GM21515 (cell line): Measurements from ENCODE around the gene HIVEP2.

Source experiments
- ATAC-seq: cut with Tn5 transposase; IDR thresholded peaks from one replicate; pipeline ENCODE4 v1.9.1; 2021; ENCODE audit not compliant: unreplicated experiment

Gene HIVEP2

GRCh38 chr6:142796571-142796970, 148.4 kb downstream of the HIVEP2 start:
- ATAC-seq = no peak

- ATAC-seq = no peak
Observed at GRCh38 chr6:142796024-142796423, 149.0 kb downstream of the HIVEP2 start.

DNA sequence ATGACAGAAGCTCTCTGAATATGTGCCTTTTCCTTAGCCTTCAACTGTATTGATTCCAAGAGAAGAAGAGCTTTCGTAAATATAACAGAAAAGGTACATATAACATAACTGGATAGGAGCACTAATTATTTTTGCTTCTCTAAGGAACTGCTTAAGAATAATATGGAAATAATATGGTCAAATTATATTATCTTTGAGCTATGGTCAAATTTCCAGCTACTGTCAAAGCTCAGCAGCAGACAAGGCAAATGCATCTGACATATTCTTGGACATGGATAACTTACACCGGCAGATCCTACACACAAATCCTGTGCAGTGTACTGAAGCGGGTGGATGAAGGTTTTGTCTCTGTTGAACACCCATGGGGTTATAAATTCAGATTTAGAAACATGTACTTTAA, 150.6 kb downstream of the HIVEP2 start:
- no peak for ATAC-seq

DNA sequence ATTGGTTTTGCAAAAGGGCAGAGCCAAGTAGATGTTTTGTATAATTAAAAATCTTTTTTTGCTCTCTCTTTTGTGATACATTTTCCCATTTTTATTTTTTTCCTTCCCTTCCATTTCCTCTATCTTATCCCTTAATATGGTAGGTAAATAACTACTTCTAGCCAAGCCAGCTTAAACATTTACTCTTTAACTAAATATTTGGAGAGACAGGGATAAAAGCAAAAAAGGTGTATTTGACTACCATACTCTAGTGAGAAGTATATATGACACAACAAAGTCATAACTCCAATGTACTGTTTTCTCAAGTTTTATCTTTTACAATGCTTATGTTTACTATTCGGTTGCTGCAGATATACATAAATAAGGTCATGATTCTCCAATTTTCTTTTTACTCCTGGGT, 154.7 kb downstream of the HIVEP2 start:
- ATAC-seq = no peak

DNA sequence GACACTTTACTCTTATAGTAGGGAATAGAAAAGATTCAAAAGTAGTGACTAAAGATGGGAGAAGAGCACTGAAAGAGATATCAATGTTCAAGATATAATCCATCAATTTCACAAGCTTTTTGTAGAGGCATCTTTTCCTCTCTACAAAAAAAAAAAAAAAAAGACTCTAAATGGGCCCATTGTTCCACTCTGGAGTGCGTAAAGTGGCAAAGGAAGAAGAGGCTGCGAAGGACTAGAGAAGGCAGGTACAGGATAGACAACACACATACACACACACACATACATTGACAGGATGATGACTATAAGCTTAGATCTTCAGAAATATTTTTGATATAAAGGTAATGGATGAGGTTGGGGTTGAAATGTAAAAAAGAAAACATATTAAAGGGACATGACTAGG, 157.6 kb downstream of the HIVEP2 start:
- no peak for ATAC-seq

DNA sequence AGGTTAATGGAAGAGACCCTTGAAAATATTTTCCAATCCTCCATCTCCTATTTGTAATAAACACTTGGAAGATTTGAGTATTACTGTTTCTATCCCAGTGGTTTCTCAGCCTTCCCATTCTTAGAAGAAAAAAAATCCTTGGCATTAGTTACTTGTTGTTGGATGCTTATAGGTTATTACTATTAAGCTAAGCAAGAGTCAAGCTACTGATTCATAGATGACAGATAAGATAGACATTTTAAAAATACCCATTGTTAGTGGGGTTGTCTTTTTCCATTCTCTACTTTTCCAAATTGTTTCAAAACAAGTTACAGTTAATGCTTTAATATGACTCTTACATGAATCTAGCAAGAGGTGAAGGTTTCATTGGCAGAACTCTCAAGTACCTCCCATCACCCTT, 158.5 kb downstream of the HIVEP2 start:
- ATAC-seq = no peak

DNA sequence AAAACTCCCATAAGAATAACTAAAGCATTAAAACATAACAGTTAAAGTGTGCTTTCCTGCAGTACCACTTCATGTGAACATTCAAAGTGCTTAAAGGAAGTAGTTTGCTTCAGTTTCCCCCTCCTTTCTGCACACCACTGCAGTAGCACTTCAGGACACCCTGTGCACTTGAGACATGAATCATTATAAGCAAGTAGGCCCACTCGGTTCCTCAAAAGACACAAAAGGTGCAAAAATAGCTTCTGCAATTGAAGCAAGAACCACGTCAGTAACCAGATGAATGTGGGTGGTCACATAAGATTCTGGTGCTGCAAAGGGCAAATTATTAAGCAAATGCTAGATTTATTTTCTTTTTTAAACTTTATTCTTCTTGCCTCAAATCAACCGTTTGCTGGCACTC, 160.6 kb downstream of the HIVEP2 start:
- peak; percentile 99 for ATAC-seq

DNA sequence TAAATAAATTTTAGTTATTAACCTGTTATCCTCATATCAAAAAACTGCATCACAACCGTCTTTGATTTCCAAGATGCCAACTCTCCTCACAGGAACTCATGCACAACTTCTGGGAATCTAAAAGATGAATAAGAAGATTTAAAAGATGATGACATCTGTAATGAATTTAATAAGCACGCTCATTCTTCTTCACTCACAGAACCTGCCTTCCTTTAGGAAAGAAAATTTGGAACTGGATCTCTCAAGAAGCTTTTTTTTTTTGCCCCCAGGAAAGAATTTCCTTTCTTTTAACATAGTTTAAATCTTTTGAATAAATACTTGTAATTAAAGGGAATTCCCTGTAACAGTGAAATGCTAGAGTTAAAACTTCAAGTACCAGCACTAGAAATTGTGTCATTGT, 161.5 kb downstream of the HIVEP2 start:
- ATAC-seq = no peak

DNA sequence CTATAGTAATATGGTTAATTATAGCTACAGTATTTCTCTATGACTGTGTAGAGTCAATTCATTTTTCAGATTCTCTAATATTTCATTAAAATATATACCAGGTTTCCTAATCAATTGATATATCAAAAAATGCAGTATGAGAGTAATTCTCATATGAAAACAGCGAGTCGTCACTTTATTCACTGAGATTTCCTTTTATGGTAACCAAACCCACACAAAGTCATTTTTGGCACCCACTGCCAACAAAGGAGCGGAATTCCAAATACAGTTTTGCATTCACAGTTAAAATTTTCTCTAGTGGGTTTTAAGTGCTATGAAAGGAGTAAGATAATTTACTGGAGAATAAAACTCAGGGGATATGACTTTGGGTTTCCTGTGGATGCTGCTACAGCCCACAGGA, 163.8 kb downstream of the HIVEP2 start:
- no peak for ATAC-seq

DNA sequence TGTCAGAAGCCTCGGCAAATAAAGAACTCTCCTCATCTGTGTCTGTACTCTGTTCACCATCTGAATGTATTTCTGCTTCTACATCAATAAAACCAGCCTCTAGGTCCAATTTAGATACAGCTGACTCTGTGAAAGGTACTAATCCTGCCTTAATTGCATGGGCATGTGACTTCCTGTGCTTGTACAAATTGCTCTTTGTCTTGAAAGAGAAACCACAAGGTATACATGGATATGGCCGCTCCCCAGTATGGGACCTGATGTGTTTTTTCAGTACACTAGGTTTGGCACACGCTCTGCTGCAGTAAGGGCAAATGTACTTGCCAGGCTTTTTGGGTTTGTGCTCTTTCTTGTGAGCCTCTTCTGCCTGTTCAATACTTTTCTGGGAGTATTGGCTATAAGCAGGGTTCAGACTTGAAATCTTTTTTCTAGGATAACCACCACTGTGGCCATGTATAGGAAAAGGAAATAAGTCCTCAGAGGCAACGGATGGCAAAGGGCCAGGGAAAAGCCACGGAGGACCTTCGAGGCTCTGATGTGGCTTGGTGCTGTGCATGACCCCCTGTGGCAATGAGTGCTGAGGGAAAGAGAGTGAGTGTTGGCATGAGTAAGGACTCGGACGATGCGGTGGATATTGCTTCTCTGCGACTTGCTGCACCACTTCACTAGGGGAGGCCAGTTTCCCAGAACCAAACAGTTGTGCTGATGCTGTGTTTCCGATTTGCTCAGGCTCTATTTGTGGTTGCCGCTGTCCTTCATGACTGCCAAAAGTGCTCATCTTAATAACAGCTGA, 170.9 kb downstream of the HIVEP2 start:
- ATAC-seq = no peak

- ATAC-seq = no peak
Observed at GRCh38 chr6:142773324-142773723, 171.7 kb downstream of the HIVEP2 start.

DNA sequence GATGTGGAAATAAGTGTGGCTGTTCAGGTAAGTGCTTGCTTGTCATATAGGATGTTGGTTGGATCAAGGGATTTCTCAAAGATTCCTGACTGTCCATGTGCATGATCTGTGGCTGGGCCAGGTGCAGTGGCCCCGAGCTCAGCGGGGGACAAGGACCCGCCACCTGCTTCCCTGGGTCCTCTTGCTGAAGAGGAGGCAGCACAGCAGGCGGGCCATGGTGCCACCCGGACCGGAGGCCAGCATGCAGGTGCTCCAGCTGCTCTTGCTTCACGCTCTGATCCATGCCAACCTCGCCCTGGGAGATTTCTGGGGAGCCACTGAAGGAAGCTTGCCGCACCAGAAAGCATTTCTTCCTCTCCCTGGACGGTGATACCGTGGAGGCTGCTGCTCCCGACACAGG, 173.8 kb downstream of the HIVEP2 start:
- ATAC-seq = no peak

DNA sequence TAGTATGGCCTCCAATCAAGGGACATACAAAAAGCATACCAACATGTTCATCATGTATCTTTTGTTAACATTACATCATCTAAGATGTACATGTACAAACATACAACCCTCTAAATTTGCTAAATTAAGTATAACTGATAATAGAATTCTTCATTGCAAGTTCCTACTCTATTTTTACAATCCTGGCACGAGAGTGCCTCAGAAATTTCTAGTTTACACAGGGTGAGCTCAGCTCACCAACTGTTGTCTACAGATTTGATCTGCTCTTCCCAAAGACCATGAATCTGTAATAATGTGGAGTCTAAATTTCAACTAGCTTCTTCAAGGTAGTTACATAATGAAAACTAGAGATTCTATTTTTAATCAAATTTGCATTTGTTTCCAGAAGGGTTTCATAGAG, 179.7 kb downstream of the HIVEP2 start:
- ATAC-seq = no peak

DNA sequence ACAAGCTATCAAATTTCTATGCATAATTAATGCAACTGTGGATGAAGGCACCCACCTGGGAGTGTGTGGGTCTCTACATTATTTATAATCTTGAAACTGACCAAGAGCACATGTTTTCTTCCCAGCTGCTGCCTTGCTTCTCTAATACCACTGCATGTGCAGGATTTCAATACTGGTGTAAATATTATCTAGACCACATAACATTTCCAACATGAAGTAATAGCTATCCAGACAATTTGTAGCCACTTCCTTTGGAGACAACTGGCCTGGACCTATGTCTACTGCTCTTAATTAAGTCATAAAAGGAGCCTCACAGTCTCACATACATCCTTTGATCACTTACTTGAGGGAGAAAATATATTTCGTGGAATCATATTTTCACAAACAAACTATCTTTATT, 180.7 kb downstream of the HIVEP2 start:
- ATAC-seq = no peak

DNA sequence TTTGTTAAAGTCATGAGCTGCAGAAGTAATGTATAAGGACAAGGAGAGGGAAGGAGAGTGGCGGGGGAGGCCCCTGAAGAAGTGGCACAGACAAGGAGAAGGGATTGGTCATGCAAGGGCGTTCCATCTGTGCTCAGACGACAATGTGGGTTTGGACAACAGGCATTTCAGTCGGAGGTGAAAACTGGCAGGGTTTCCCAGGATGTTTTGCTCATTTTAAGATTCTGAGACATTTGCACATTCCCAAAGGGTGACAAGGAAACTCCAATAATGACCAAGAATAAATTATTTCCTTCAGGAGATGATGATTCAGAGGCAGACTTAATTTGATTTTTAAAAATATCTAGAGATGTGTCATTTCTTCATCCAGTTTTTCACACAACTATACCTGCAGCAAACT, 181.8 kb downstream of the HIVEP2 start:
- no peak for ATAC-seq

- no peak for ATAC-seq
Observed at GRCh38 chr6:142761756-142762155, 183.2 kb downstream of the HIVEP2 start.

- no peak for ATAC-seq
Observed at GRCh38 chr6:142760152-142760551, 184.8 kb downstream of the HIVEP2 start.

GRCh38 chr6:142758629-142759025, 186.3 kb downstream of the HIVEP2 start:
- ATAC-seq = no peak

- ATAC-seq = no peak
Observed at GRCh38 chr6:142757852-142758628, 186.9 kb downstream of the HIVEP2 start.

DNA sequence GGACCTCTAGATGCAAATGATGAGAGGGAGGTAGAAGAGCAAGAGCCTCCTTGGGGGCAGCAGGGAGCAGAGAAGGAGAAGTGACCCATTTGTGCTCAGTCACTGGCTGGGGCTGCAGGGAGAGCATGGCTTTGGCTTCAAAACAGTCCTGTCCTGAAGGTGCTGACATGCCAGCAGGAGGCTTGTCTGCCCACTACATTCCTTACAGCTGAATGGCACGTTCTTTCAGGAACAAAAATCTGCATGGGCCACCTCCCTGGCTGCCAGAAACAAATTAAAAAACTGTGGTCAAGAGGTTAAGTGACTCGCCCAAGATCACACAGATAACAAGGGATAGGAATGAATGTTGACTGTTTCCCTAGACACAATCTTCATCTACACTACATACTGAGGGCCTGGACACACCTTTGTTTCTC, 188.8 kb downstream of the HIVEP2 start:
- no peak for ATAC-seq

DNA sequence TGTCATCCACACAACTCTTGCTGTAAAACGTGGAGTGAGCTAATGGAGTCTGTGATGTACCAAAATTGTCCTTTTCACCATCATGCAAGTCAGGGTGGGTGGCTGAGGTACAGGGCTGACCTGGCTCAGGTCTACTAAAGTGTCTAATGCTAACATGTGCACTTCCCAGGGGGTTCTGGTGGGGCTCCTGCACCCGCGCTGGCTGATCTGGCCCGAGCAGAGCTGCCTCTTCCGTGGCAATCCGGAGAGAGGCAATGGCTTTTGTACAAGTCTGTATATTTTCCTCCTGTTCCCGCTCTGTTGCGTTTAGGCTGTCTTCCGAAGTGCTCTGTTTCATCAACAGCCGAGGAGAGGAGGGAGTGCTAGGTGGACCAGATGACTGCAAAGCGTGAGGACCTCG, 191.8 kb downstream of the HIVEP2 start:
- ATAC-seq = no peak

DNA sequence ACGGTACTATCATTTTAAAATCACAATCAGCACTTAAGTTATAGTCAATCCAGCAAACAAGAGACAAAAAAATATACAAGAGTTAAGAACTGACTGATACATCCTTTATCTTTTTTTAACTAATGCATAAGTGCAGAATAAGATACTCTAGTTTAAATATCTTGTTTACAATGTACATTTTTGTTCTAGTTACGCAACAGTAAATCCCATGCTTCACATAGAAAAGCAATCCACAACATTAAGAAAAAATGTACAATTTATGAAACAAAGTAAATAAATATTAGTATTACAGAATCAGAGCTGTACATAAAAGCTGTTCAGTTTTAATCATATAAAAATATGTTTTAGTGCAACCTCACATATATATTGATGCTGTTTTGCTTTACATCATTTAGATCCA, 192.6 kb downstream of the HIVEP2 start:
- ATAC-seq = no peak
